Activated T-cell treated with anti-CD3 and anti-CD28 coated beads, Interleukin-2, amount 50 U/mL, for 72 hours (primary cell): ENCODE data around the gene PGA4. TPM values are rescaled to one million over a fixed set of nuclear protein-coding genes. Genes with fewer than 3 reads are reported as not detected.

ENCODE experiments used
- ATAC-seq, 2 donors: fragments of 150-1000 bp; cut with Tn5 transposase; replicated peaks in 1 of 2; 2 replicates each; pipeline ENCODE4 v1.10.0; 2021; ENCODE audit warnings: moderate library complexity in 2 of 2, mild to moderate bottlenecking in 1 of 2
- DNase-seq, 2 donors: peaks; one replicate each; pipeline ENCODE4 v3.0.0; 2021 to 2022; ENCODE audit warnings: mixed read lengths in 1 of 2
- H3K27ac Mint-ChIP-seq: one replicate; pipeline ENCODE4 v1.8.0; 2022; ENCODE audit warnings: mild to moderate bottlenecking, moderate library complexity, mixed read lengths
- H3K27me3 Mint-ChIP-seq: one replicate; pipeline ENCODE4 v1.8.0; 2022; ENCODE audit warnings: low read depth, mixed read lengths
- H3K36me3 Mint-ChIP-seq, 2 donors: one replicate each; pipeline ENCODE4 v1.8.0; 2022; ENCODE audit warnings: mixed read lengths in 2 of 2, mild to moderate bottlenecking in 1 of 2; ENCODE audit not compliant: insufficient read depth in 2 of 2
- H3K4me1 Mint-ChIP-seq: one replicate; pipeline ENCODE4 v1.8.0; 2022; ENCODE audit warnings: low read depth, mixed read lengths
- H3K4me3 Mint-ChIP-seq, 2 donors: one replicate each; pipeline ENCODE4 v1.8.0; 2022; ENCODE audit warnings: mild to moderate bottlenecking in 2 of 2, mixed read lengths in 2 of 2, moderate library complexity in 2 of 2
- H3K9me3 Mint-ChIP-seq, 2 donors: one replicate each; pipeline ENCODE4 v1.8.0; 2022; ENCODE audit warnings: mixed read lengths in 2 of 2
- total RNA-seq, 2 donors: library from RNA; stranded (reverse); gene quantifications; one replicate each; pipeline ENCODE4 v1.2.3, GENCODE V29; 2022

The PGA4 gene
- total RNA-seq, 2 donors from 2014 or later: not detected

DNA sequence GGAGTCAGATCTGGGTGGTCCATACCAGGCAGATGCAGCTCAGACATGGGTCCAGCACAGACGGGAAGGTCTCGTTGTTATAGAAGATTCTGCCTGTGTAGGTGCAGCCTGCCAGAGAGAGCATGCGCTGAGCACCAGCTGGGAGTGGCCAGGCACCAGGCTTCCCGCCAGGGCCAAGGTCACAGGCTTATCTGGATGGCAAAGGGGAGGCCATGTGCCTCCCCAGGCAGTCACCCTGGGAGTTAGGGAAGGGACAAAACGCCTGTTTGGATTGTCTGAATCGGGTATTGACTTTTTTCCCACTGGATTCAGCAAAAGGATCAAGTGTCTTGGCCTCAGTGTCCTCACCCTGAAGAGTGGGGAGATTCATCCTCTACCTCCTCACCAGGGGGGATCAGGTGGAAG is 45.3 kb downstream of the PGA4 start:
- DNase-seq (no peak), ATAC-seq (no peak)
- Mint-ChIP-seq H3K27me3 (no peaks in the 10 kb centered on the region), H3K27ac (no peak overlapping the region), H3K9me3 (no peaks in the 10 kb centered on the region), H3K36me3 (peaks cover 0 to 1% of the 10 kb centered on the region in 2 donors), H3K4me3 (no peak overlapping the region), H3K4me1 (peaks cover 15% of the 10 kb centered on the region)

DNA sequence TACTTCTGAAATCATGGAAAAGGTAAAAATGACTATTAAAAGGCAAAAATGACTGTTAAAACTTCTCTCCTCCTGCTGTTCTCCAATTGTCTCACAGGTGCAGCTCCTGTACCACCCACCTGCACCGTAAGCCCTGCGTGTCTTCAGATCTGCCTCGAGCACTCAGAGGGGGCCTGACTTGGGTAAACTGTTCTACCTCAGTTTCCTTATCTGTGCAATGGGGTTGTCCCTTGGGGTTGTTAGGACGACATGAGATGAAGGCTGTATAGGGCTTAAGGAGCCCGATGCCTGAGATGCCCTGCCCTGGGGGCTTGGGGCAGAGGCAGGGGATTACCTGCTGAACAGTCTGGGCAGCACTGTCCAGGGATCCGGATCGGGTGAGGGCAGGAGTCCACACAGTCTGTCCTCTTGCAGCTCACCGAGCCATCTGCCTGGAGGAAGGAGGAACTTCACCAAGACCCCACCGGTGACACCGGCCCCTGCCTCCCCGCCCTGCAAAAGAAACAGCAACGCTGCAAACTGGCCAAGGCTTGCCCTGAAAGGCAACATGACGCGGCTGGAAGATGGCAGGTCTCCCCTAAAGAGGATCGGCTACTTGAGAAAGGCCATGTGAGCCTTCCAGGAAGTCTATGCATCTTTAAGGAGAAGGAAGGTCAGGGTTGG is 46.6 kb downstream of the PGA4 start:
- ATAC-seq: no peak
- peaks cover 0 to 1% of the 10 kb centered on the region in 2 donors for H3K36me3 Mint-ChIP-seq
- no peak overlapping the region for H3K27ac Mint-ChIP-seq
- peaks cover 15% of the 10 kb centered on the region for H3K4me1 Mint-ChIP-seq
- H3K27me3 Mint-ChIP-seq: no peaks in the 10 kb centered on the region
- no peak for DNase-seq
- H3K4me3 Mint-ChIP-seq: no peak overlapping the region
- no peaks in the 10 kb centered on the region for H3K9me3 Mint-ChIP-seq

DNA sequence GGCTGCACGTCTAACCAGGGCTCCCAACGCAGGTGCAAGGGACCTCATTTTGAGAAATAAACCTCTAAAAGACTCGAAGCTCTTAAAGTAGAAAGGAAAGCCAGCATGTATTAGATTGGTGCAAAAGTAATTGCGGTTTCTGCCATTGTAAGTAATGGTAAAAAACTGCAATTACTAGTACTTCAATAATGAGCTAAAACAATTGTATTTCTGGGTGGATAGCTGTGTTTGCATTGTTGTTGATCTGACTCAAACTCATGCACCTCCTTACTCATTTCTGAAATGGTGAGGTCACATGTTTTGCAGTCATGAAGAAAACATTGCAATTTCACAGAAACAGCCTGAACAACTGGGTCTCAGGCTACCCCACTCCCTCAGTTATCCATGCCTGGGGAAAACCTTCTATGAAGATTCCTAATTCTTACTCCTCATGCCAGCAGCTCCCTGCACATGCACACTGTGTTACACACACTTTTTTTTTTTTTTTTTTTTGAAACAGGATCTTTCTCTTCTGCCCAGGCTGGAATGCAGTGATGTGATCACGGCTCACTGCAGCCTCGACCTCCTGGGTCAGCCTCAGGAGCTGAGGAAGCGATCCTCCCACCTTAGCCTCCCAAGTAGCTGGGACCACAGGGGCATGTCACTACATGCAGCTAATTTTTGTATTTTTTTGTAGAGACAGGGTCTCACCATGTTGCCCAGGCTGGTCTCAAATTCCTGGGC is 48.4 kb downstream of the PGA4 start:
- H3K4me3 Mint-ChIP-seq: peak overlapping the region; percentile 4 to 25
- peaks cover 15% of the 10 kb centered on the region for H3K4me1 Mint-ChIP-seq
- no peaks in the 10 kb centered on the region for H3K9me3 Mint-ChIP-seq
- H3K27me3 Mint-ChIP-seq: no peaks in the 10 kb centered on the region
- H3K36me3 Mint-ChIP-seq: peaks cover 0 to 1% of the 10 kb centered on the region in 2 donors
- ATAC-seq (peak; percentile 82 to 85), DNase-seq (peak; percentile 23 to 54)
- H3K27ac Mint-ChIP-seq: peak overlapping the region; percentile 62

DNA sequence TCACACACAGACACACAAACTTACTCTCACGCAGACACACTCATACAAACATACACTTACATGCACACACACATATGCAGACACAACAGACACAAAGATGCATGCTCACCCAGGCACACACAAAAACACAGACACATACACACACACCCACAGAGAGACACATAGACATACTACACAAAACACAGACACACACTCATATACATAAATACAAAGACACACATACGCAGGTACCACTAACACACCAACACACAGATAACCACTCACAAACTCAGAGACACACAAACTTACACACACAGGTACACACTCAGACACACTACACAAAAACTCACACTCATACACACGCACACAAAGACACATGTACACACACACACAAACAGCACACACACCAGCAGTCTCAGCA is 50.6 kb downstream of the PGA4 start:
- Mint-ChIP-seq H3K9me3 (no peaks in the 10 kb centered on the region), H3K4me1 (peaks cover 15% of the 10 kb centered on the region), H3K36me3 (peaks cover 0 to 1% of the 10 kb centered on the region in 2 donors), H3K4me3 (no peak overlapping the region), H3K27me3 (no peaks in the 10 kb centered on the region), H3K27ac (no peak overlapping the region)
- DNase-seq (no peak), ATAC-seq (no peak)

DNA sequence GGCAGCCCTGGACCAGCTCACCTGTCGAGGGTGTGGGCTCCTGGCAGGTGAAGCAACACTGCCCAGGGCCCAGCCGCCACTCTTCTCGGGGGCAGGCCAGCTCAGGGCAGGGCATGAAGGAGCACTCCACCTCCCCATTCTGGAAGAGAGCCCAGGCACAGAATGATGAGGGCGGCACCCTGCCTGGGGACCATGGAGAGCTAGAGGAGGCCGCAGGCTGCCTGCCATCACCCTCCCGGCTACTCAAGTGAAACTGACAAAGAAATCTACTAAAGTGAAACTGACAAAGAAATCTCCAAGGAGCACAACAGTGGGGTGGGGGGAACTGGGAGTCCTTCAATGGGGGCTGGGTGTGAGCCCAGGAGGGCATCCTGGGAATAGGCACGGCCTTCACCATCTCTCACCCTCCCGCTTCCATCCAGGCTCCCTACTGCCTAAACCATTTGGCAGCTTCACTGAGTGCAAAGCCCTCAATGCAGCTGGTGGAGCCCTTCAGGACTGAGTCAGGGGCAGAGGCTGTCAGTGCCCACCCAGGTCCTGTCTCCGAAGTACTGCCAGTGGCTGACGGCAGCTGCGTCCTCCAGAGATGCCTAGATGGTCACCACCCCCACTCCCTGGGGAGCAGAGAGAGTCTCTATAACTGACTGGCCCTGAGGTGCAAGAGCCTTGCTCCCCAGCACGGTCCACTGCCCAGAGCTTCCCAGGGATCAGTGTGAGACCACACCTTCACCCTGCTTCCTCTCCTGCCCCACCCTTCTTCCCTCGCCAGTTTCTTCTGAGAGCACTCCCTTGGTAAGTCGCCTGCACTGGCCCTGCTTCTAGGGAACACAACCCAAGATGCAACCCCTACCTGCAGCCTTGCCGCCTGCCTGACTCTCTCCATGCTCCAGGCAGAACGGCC is 51.3 kb downstream of the PGA4 start:
- peaks cover 15% of the 10 kb centered on the region for H3K4me1 Mint-ChIP-seq
- no peak overlapping the region for H3K27ac Mint-ChIP-seq
- H3K36me3 Mint-ChIP-seq: peaks cover 0 to 1% of the 10 kb centered on the region in 2 donors
- DNase-seq: no peak
- H3K9me3 Mint-ChIP-seq: no peaks in the 10 kb centered on the region
- no peak for ATAC-seq
- no peaks in the 10 kb centered on the region for H3K27me3 Mint-ChIP-seq
- no peak overlapping the region for H3K4me3 Mint-ChIP-seq

DNA sequence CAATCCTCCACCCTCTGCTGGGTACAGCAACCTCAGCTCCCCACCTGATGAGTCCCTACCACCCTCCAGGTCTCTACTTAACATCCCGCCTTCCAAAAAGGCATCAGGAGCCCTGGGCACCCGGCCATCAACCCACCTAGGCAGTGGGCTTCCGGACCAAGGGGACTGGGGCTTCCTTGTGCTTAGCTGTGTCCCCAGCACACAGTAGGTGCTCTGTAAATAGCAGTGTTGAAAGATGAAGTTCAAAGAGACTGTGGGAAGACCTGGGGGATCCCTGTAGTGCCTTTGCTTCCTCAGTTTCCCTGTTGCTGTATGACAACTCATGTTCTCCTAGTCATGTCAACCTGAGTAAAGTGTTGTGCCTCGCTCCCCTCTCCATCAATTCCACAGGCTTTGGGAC is 51.9 kb downstream of the PGA4 start:
- Mint-ChIP-seq H3K27me3 (no peaks in the 10 kb centered on the region), H3K36me3 (peaks cover 0 to 1% of the 10 kb centered on the region in 2 donors), H3K9me3 (no peaks in the 10 kb centered on the region), H3K4me1 (peaks cover 15% of the 10 kb centered on the region), H3K4me3 (no peak overlapping the region), H3K27ac (no peak overlapping the region)
- DNase-seq (no peak), ATAC-seq (no peak)

DNA sequence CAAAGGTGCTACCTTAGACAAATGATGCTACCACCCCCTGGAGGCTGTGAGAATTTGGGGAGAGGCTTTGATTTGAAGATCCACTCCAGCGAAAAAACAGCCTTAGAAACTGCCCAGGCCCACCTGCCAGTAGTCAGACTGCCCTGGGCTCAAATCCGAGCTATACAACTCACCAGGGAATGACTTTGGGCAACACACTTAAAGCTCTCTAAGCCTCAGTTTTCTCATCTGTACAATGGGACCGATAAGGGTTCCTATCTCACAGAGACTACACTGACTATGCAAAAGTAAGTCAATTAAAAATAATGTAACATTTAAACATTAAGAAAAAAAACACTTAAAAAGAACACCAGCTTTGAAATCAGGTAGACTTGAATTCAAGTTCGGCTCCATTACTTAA is 53.0 kb downstream of the PGA4 start:
- H3K9me3 Mint-ChIP-seq: no peaks in the 10 kb centered on the region
- DNase-seq (no peak), ATAC-seq (no peak)
- no peak overlapping the region for H3K27ac Mint-ChIP-seq
- no peaks in the 10 kb centered on the region for H3K27me3 Mint-ChIP-seq
- H3K4me3 Mint-ChIP-seq: no peak overlapping the region
- H3K36me3 Mint-ChIP-seq: peaks cover 0 to 1% of the 10 kb centered on the region in 2 donors
- peaks cover 12% of the 10 kb centered on the region for H3K4me1 Mint-ChIP-seq

DNA sequence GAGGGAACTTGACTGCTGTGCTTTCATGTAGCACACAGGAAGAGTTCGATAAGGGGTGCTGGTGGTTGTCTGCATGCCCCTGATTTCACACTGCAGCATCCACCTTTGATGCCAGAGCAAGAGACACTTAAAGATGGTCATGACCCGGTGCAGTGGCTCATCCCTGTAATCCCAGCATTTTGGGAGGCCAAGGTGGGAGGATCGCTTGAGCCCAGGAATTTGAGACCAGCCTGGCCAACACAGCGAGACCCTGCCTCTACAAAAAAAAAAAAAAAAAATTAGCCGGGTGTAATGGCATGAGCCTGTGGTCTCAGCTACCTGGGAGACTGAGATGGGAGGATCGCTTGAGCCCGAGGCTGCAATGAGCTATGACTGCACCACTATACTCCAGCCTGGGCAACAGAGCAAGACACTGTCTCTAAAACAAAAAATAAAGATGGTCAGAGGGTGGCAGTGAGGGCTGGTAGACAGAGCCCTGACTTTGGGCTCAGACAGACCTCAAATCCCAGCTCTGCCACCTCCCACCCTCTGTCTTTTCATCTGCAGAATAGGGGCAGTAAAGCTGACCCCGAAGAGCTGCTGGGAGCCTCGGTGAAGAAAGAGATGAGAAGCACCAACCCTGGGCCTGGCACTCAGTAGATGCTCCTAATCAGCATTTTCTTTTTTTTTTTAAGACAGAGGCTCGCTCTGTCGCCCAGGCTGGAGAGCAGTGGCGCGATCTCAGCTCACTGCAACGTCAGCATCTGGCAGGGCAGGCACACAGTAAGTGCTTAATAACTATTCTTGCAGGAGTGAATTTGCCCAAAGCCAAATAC is 55.2 kb downstream of the PGA4 start:
- Mint-ChIP-seq H3K4me1 (no peaks in the 10 kb centered on the region), H3K27me3 (no peaks in the 10 kb centered on the region), H3K4me3 (no peak overlapping the region), H3K9me3 (no peaks in the 10 kb centered on the region), H3K27ac (no peak overlapping the region), H3K36me3 (no peaks in the 10 kb centered on the region)
- ATAC-seq (no peak), DNase-seq (no peak)

DNA sequence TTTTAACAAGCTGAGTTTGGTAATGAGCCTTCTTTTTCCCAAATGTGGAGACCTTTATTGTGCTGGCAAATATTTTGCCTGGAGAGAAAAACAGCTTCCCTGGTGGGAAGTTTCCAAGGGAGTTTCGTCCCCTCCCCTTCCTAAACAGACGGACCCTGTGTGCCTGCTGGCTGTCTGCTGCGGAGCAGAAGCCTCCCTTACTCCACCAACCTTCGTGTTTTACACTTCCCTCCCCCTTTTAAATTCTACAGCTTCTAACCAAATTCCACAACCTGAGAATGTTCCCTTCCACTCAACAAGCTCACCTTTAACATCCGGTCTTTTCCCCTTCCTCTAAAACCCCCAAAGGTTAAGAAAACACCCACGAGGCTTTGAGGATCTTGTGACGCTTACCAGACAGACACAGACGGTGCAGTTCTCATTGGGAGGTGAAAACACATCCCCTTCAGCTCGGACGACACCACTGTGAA is 55.9 kb downstream of the PGA4 start:
- no peaks in the 10 kb centered on the region for H3K27me3 Mint-ChIP-seq
- no peak overlapping the region for H3K4me3 Mint-ChIP-seq
- ATAC-seq (no peak), DNase-seq (no peak)
- no peaks in the 10 kb centered on the region for H3K9me3 Mint-ChIP-seq
- no peaks in the 10 kb centered on the region for H3K36me3 Mint-ChIP-seq
- no peak overlapping the region for H3K27ac Mint-ChIP-seq
- H3K4me1 Mint-ChIP-seq: no peaks in the 10 kb centered on the region

DNA sequence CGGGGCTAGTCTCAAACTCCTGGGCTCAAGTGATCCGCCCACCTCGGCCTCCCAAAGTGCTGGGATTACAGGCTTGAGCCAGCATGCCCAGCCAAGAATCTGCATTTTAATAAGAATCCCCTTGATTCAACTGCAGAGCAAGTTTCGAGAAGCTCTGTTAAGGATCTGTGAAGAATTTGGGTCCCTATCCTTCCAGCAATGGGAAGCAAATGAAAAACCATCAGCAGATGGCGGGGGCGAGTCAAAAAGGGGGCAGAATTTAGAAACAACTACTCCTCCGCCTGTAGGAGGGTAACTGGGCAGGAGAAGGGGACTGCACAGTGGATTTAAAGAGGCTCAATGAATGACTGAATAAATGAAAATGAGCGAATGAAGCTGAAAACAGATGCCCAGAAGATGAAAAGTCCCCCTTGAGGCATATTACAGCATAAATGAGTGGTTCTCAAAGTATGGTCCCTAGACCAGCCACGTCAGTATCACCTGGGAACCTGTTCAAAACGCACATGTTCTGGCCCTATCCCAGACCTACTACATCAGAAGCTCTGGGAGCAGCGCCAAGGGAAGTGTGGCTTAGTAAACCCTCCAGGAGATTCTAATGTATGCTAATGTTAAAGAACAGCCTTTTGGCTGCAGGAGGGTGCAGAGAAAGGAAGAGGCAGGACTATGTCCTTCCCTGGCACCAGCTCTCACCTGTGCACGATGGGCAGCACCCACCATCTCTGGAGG is 58.0 kb downstream of the PGA4 start:
- Mint-ChIP-seq H3K9me3 (peaks cover 0 to 3% of the 10 kb centered on the region in 2 donors), H3K4me1 (no peaks in the 10 kb centered on the region), H3K27ac (no peak overlapping the region), H3K36me3 (peaks cover 0 to 7% of the 10 kb centered on the region in 2 donors), H3K4me3 (no peak overlapping the region), H3K27me3 (no peaks in the 10 kb centered on the region)
- ATAC-seq (no peak), DNase-seq (no peak)

DNA sequence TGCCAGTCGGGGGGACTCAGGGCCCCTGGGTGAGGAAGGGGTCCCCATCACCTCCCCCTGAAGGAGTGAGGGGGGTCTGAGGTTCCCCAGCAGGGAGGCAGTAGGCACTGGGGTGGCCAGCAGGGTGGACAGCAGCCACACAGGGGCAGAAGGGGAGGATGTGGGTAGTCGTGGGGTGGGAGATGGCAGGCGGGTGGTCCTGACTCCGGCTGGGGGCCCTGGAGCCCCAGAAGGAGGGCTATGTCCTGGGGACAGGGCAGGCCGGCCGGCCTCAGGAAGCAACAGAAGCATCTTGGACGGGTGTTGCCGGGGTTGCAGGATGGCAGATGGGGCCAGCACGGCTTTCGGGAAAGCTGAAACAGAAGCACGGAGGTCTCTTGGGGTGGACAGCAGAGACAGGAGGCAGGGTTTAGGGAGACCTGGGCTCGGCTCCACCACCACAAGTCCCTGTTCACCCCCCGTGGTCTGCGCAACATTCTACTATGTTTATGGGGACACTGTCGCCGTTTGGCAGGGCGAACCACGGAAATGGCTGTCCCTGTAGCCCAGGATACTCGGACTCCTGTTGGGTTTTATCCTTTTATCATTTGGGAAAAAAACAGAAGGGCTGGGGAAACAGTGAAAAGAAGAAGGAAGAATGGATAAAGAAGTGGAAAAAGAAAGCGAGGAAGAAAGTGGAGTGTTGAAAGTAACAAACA is 58.9 kb downstream of the PGA4 start:
- DNase-seq (no peak), ATAC-seq (no peak)
- peaks cover 0 to 3% of the 10 kb centered on the region in 2 donors for H3K9me3 Mint-ChIP-seq
- no peaks in the 10 kb centered on the region for H3K27me3 Mint-ChIP-seq
- no peaks in the 10 kb centered on the region for H3K4me1 Mint-ChIP-seq
- H3K4me3 Mint-ChIP-seq: no peak overlapping the region
- peaks cover 0 to 10% of the 10 kb centered on the region in 2 donors for H3K36me3 Mint-ChIP-seq
- no peak overlapping the region for H3K27ac Mint-ChIP-seq
